Mammary epithelial cell (primary cell): ENCODE measurements around the gene ZNF468.
"Not testable (repeated sequence)": the region's sequence is repeated elsewhere in the genome, so short reads cannot be mapped to it uniquely, and the experiment has no call there.

ENCODE experiments used
- EZH2 ChIP-seq: IDR thresholded peaks from 2 replicates; pipeline ENCODE4 v1.6.1; 2012; ENCODE audit warnings: low read length, inconsistent platforms, borderline replicate concordance
- TF ChIP-seq, protein P1 (sequence below), 2 donors: IDR thresholded peaks in 1 of 2; conservative IDR thresholded peaks in 1 of 2; 2 replicates each; pipeline ENCODE4 v1.5.1; 2011 to 2012; ENCODE audit warnings: inconsistent platforms in 2 of 2, low read length in 2 of 2, mild to moderate bottlenecking in 2 of 2, control low read depth in 1 of 2, low read depth in 1 of 2; ENCODE audit not compliant: insufficient read depth in 1 of 2; ENCODE audit errors: extremely low read depth in 1 of 2

DNA sequence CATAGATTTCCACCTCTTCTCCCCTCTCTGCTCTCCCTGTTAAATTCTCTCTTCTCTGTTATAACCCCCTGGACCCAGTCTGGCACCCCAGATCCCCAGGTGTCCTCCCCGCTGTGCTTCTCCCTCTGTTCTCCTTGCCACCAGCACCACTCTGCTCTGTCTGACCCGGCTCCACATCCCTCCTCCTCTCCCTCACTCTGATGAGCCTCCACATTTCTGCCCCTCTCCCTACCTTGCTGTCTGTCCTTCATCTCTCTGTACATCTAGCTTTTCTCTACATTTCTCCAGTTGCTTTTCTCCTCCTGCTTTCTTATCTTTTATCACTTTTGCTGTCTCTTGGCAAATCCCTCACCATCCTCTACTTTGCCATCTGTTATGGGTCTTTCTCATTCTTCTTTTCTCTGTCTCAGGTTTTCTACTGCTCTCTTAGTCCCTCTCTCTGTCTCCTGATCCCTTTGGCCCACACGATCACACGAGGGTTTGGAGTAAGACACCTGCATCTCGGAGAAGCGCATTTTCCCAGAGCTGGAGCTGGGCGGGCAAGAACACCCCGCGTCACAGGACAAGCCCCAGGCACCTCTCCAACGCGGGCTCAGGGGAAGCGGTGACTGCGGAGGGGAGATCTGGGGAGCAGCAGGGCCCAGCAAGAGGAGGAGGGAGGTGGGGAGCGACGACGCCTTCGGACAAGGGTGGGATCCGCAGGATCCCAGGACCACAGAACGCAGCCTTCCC is 36.8 kb downstream of the ZNF468 start:
- TF ChIP-seq, protein P1, sequence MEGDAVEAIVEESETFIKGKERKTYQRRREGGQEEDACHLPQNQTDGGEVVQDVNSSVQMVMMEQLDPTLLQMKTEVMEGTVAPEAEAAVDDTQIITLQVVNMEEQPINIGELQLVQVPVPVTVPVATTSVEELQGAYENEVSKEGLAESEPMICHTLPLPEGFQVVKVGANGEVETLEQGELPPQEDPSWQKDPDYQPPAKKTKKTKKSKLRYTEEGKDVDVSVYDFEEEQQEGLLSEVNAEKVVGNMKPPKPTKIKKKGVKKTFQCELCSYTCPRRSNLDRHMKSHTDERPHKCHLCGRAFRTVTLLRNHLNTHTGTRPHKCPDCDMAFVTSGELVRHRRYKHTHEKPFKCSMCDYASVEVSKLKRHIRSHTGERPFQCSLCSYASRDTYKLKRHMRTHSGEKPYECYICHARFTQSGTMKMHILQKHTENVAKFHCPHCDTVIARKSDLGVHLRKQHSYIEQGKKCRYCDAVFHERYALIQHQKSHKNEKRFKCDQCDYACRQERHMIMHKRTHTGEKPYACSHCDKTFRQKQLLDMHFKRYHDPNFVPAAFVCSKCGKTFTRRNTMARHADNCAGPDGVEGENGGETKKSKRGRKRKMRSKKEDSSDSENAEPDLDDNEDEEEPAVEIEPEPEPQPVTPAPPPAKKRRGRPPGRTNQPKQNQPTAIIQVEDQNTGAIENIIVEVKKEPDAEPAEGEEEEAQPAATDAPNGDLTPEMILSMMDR (conservative IDR thresholded peaks at IDR 0.05 in 1 of 2, IDR thresholded peaks at IDR 0.05 in 1 of 2; ENCODE audit: extremely low read depth in 1 of 2, insufficient read depth in 1 of 2, low read depth in 1 of 2, low read length in 2 of 2) = not testable (repeated sequence)
- TF ChIP-seq EZH2 = not testable (repeated sequence)
